ENCODE results near the gene MRPL14.

MRPL14 gene

GRCh38 chr6:44063561-44064059 is 63.6 kb downstream of the MRPL14 start:
- Mint-ChIP-seq H3K4me1 (no peaks in the 10 kb centered on the region), H3K27ac (no peak overlapping the region), H3K9me3 (no peaks in the 10 kb centered on the region), H3K4me3 (no peak overlapping the region), H3K36me3 (no peaks in the 10 kb centered on the region), H3K27me3 (peaks cover 2% of the 10 kb centered on the region)

Data from activated naive CD4-positive, alpha-beta T cell treated with anti-CD3 and anti-CD28 coated beads, Interleukin-2, amount 50 U/mL, for 24 hours (primary cell).